Panc1 (cell line): ENCODE measurements around the gene SYNC.

Experiments
- POLR2AphosphoS5 ChIP-seq: IDR thresholded peaks from 2 replicates; pipeline ENCODE4 v1.6.1; 2012; ENCODE audit warnings: mild to moderate bottlenecking, low read depth, low read length, moderate library complexity
- SIN3A ChIP-seq: IDR thresholded peaks from 2 replicates; pipeline ENCODE4 v1.6.1; 2012; ENCODE audit warnings: low read depth, mild to moderate bottlenecking, low read length, moderate library complexity, borderline replicate concordance; ENCODE audit not compliant: insufficient read depth
- TCF7L2 ChIP-seq: IDR thresholded peaks from 2 replicates; pipeline ENCODE4 v1.6.1; 2011; ENCODE audit warnings: mild to moderate bottlenecking, low read depth, low read length, inconsistent platforms
- TF ChIP-seq, protein P1 (sequence below): fragments of 450-650 bp; IDR thresholded peaks from 2 replicates; pipeline ENCODE4 v1.5.1; 2017; ENCODE audit warnings: mild to moderate bottlenecking

DNA sequence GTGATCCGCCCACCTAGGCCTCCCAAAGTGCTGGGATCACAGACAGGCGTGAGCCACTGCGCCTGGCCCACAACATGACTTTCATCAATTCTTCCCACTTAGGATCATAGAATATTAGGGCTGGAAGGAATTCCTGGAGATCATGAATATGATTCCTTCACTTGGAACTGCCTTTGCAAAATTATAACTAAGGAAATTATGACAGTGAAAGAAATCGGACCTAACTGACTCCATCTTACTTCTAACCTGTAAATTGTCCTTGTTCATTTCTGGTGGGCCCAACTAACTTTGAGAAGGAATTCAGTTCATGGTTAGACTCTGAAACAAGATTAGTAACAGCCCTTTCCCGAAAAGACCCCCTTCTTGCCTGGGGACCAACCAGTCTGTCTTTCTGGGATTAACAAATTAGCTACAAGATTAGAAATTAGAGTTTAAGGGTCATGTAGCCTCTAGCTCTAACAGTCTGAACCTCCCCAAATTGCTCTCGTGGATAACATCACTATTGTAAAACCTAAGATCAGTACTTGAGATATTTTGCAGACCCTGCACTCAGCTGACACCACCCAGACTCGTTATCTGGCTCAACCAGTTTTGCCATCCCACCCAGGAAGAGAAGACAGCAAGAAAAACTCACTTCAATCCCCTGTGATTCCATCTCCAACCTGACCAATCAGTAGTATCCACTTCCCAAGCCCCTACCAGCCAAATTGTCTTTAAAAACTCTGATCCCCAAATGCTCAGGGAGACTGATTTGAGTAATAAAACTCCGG is 66.9 kb downstream of the SYNC start:
- TF ChIP-seq, protein P1, sequence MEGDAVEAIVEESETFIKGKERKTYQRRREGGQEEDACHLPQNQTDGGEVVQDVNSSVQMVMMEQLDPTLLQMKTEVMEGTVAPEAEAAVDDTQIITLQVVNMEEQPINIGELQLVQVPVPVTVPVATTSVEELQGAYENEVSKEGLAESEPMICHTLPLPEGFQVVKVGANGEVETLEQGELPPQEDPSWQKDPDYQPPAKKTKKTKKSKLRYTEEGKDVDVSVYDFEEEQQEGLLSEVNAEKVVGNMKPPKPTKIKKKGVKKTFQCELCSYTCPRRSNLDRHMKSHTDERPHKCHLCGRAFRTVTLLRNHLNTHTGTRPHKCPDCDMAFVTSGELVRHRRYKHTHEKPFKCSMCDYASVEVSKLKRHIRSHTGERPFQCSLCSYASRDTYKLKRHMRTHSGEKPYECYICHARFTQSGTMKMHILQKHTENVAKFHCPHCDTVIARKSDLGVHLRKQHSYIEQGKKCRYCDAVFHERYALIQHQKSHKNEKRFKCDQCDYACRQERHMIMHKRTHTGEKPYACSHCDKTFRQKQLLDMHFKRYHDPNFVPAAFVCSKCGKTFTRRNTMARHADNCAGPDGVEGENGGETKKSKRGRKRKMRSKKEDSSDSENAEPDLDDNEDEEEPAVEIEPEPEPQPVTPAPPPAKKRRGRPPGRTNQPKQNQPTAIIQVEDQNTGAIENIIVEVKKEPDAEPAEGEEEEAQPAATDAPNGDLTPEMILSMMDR = no peak
- TF ChIP-seq POLR2AphosphoS5 = no peak
- TF ChIP-seq TCF7L2 = no peak
- TF ChIP-seq SIN3A = no peak
